ENCODE results near the gene CORO7. TPM values are rescaled to one million over a fixed set of nuclear protein-coding genes. Genes with fewer than 3 reads are reported as not detected.

The CORO7 gene
- total and polyA plus RNA-seq, 7 donors, result 3.4 to 7.9 (median 5.8) TPM

DNA sequence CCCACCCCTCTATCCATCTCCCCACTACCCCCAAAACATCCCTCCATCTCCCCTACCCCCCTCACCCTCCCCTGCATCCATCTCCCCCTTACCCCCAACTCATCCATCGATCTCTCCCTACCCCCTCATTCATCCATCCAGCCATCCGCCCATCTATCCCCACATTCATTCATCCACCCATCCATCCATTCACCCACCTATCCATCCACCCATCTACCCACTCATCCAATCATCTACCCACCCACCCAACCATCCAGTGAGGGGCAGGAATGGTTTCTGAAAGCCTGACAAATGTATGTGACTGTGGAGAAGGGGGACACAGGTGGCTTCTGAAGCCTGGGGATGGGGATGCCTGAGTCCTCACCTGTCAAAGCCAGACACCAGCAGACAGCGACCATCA, 56.5 kb downstream of the CORO7 start:
- Histone ChIP-seq H3K9me3 (no peaks in the 10 kb centered on the region), H3K36me3 (ENCODE audit: insufficient read depth in 1 of 2, low read depth in 1 of 2) (peaks cover 0 to 33% of the 10 kb centered on the region in 2 donors), H3K4me3 (no peak overlapping the region), H3K27ac (no peak overlapping the region), H3K4me1 (no peaks in the 10 kb centered on the region), H3K27me3 (ENCODE audit: insufficient read depth in 3 of 3, low read length in 2 of 3) (no peaks in the 10 kb centered on the region)
- no peak for DNase-seq
- intact Hi-C loops (cut with DNase I), result loop anchor here (1.0 kb wide), 1 partner anchor 42 kb away; no protein-coding TSS in a partner anchor
- 91 to 96% (median 91%) methylated on average over 3 of the region's 3 CpGs for WGBS, 3 donors
- TF ChIP-seq, protein P1, sequence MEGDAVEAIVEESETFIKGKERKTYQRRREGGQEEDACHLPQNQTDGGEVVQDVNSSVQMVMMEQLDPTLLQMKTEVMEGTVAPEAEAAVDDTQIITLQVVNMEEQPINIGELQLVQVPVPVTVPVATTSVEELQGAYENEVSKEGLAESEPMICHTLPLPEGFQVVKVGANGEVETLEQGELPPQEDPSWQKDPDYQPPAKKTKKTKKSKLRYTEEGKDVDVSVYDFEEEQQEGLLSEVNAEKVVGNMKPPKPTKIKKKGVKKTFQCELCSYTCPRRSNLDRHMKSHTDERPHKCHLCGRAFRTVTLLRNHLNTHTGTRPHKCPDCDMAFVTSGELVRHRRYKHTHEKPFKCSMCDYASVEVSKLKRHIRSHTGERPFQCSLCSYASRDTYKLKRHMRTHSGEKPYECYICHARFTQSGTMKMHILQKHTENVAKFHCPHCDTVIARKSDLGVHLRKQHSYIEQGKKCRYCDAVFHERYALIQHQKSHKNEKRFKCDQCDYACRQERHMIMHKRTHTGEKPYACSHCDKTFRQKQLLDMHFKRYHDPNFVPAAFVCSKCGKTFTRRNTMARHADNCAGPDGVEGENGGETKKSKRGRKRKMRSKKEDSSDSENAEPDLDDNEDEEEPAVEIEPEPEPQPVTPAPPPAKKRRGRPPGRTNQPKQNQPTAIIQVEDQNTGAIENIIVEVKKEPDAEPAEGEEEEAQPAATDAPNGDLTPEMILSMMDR (IDR thresholded peaks at IDR 0.05), result no peak
- no peak for ATAC-seq

DNA sequence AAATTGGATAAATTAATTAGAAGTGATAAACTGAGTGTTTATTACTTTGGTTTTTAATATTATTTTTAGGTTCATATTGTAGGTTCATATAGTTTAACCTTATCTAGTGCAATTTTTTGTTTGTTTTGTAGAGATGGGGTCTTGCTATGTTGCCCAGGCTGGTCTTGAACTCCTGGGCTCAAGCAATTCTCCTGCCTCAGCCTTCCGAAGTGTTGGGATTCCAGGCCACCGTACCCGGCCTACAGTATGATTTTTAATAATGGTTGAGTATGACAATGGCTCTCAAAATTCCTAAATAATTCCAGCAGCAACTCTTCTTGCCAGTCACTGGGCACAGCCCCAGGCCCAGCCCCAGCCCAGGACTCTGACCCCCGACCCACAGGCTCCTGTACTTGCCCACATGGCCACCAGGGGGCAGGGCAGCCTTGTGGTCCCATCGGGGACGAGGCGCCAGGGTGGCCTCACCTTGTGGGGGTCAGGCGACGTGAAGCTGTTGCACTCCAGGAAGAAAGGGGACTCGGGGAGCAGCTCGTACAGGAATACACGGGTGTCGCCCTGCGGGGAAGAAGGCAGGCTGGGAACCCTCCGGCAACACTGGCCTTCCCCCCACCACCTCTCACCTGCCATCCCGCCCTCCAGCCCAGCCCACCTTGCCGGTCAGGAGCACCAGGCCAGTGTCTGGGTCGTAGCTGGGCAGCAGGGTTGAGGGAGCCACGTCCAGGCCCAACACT, 57.4 kb downstream of the CORO7 start:
- Histone ChIP-seq H3K27ac (no peak overlapping the region), H3K36me3 (ENCODE audit: insufficient read depth in 1 of 2, low read depth in 1 of 2) (peaks cover 0 to 28% of the 10 kb centered on the region in 2 donors), H3K4me3 (no peak overlapping the region), H3K9me3 (no peaks in the 10 kb centered on the region), H3K27me3 (ENCODE audit: insufficient read depth in 3 of 3, low read length in 2 of 3) (no peaks in the 10 kb centered on the region), H3K4me1 (no peaks in the 10 kb centered on the region)
- intact Hi-C loops (cut with DNase I), result loop anchor here (1.0 kb wide), 1 partner anchor 43 kb away; no protein-coding TSS in a partner anchor
- DNase-seq (peak; percentile 78 to 85), ATAC-seq (peak; percentile 77 to 92 (median 86))
- 45 to 46% (median 46%) methylated on average over 12 to 19 of the region's 19 CpGs for WGBS, 3 donors
- TF ChIP-seq, protein P1 (IDR thresholded peaks at IDR 0.05), result peak; percentile 98

DNA sequence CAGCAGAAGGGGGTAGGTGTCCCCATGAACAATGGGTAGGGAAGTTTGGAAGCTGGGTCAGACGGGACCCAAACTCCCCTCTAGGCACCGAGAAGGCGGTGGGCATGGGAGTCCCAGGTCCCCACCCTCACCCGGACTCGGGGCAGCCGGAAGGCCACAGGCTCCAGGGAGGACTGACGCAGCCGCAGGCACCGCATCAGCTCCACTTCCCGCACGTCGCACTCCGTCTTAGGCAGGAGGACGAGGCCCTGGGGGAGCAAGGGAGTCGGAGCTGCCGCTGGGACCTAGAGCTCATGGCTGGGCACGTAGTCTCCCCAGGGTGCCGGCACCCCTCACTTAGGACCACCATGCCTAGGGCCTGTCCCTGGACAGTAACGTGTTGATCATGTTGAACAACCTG, 58.2 kb downstream of the CORO7 start:
- DNase-seq (peak in 1 of 2 donors; percentile 52), ATAC-seq (no peak)
- Histone ChIP-seq H3K4me1 (no peaks in the 10 kb centered on the region), H3K36me3 (ENCODE audit: insufficient read depth in 1 of 2, low read depth in 1 of 2) (peaks cover 0 to 23% of the 10 kb centered on the region in 2 donors), H3K27ac (no peak overlapping the region), H3K4me3 (no peak overlapping the region), H3K9me3 (no peaks in the 10 kb centered on the region), H3K27me3 (ENCODE audit: insufficient read depth in 3 of 3, low read length in 2 of 3) (no peaks in the 10 kb centered on the region)
- TF ChIP-seq, protein P1 (IDR thresholded peaks at IDR 0.05), result no peak
- intact Hi-C loops (cut with DNase I), result no loop called here
- WGBS, 3 donors, result 95 to 96% (median 95%) methylated on average over 19 of the region's 19 CpGs

DNA sequence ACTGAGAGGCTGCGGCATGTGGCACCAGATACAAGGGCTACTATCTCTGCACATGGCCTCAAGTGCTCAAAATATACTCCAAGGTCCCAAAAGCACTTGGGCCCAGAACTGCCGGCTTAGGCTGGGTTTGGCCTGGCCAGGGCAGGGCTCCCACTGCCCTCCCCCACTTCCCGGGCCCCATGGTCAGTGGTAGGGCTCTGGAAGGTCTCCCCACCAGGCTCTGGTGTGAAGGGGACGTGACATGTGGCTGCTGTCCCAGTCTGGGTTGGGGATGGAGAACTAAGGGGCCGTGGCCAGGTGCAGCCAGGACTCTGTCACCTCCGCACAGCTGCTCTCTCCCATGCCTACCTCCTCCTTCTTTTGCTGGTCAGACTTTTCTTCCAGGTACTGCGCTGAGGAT, 59.6 kb downstream of the CORO7 start:
- Histone ChIP-seq H3K4me3 (no peak overlapping the region), H3K36me3 (ENCODE audit: insufficient read depth in 1 of 2, low read depth in 1 of 2) (peaks cover 0 to 11% of the 10 kb centered on the region in 2 donors), H3K4me1 (no peaks in the 10 kb centered on the region), H3K27me3 (ENCODE audit: insufficient read depth in 3 of 3, low read length in 2 of 3) (no peaks in the 10 kb centered on the region), H3K27ac (no peak overlapping the region), H3K9me3 (no peaks in the 10 kb centered on the region)
- WGBS, 3 donors, result 92 to 93% (median 92%) methylated on average over 6 to 7 of the region's 7 CpGs
- no peak for ATAC-seq
- TF ChIP-seq, protein P1 (IDR thresholded peaks at IDR 0.05), result no peak
- intact Hi-C loops (cut with DNase I), result no loop called here
- DNase-seq, result no peak

All from psoas muscle (tissue), 8 donors.